GM21360 (cell line): ENCODE results near the gene NKX2-1.
"Not testable (repeated sequence)": the region's sequence is repeated elsewhere in the genome, so short reads cannot be mapped to it uniquely, and the experiment has no call there.

ENCODE experiments used
- ATAC-seq: cut with Tn5 transposase; IDR thresholded peaks from one replicate; pipeline ENCODE4 v1.9.1; 2021; ENCODE audit warnings: mild to moderate bottlenecking, moderate library complexity; ENCODE audit not compliant: unreplicated experiment

The NKX2-1 gene

GRCh38 chr14:36519431-36520321 is at the start of gene NKX2-1:
Gene NKX2-1 (minus strand): TSS chr14:36520232. CDS start chr14:36520129, 103 bp downstream.
- no peak for ATAC-seq

GRCh38 chr14:36556811-36557433 is 36.9 kb upstream of the NKX2-1 start:
- ATAC-seq: peak; percentile 58

- no peak for ATAC-seq
Measured at GRCh38 chr14:36555998-36556743, 36.1 kb upstream of the NKX2-1 start.

- peak; percentile 76 for ATAC-seq
Measured at GRCh38 chr14:36553656-36554260, 33.7 kb upstream of the NKX2-1 start.

- ATAC-seq: no peak
Measured at GRCh38 chr14:36550899-36551298, 30.9 kb upstream of the NKX2-1 start.

GRCh38 chr14:36544280-36544679 is 24.2 kb upstream of the NKX2-1 start:
- ATAC-seq: not testable (repeated sequence)

- ATAC-seq: no peak
Measured at GRCh38 chr14:36538051-36538450, 18.0 kb upstream of the NKX2-1 start.

- no peak for ATAC-seq
Measured at GRCh38 chr14:36529062-36529461, 9.0 kb upstream of the NKX2-1 start.

GRCh38 chr14:36525746-36526099 is 5.7 kb upstream of the NKX2-1 start:
- ATAC-seq: no peak

GRCh38 chr14:36524874-36525745 is 5.1 kb upstream of the NKX2-1 start:
- no peak for ATAC-seq

- no peak for ATAC-seq
Measured at GRCh38 chr14:36524220-36524837, 4.3 kb upstream of the NKX2-1 start.

GRCh38 chr14:36522972-36523715 is 3.1 kb upstream of the NKX2-1 start:
- no peak for ATAC-seq

GRCh38 chr14:36522347-36522971 is 2.4 kb upstream of the NKX2-1 start:
- no peak for ATAC-seq

- no peak for ATAC-seq
Measured at GRCh38 chr14:36521598-36522345, 1.7 kb upstream of the NKX2-1 start.

GRCh38 chr14:36520601-36521525 is 831 bp upstream of the NKX2-1 start:
- ATAC-seq: no peak

GRCh38 chr14:36518586-36519430 is 1.2 kb downstream of the NKX2-1 start:
- ATAC-seq: no peak
